HEK293 (cell line): Measurements from ENCODE around the gene THOP1.

Experiments used
- CTCF ChIA-PET: fragments of 350-600 bp; formaldehyde crosslinking; extraction: SDS; loops from one replicate; lab custom pipeline; 2021; ENCODE audit warnings: antibody characterized with exemption; lab: Yijun Ruan, JAX
- POLR2A ChIA-PET: fragments of 300-600 bp; formaldehyde crosslinking; extraction: SDS; loops from one replicate; lab custom pipeline; 2020; ENCODE audit warnings: antibody characterized with exemption, inconsistent platforms; lab: Yijun Ruan, JAX
- H3K27ac ChIP-seq: fragments of 200-500 bp; sonication (Bioruptor generic); 2 replicates; pipeline ENCODE4 v1.5.1; 2014; ENCODE audit warnings: low read depth, low read length, control low read depth, inconsistent platforms; ENCODE audit errors: extremely low read depth
- H3K36me3 ChIP-seq, 2 experiments: fragments of 200-500 bp in 1 of 2; sonication (Bioruptor generic) in 1 of 2; 1 replicate in 1 of 2; 2 replicates in 1 of 2; pipeline ENCODE4 v1.5.1; 2014 to 2017; ENCODE audit warnings: inconsistent platforms in 2 of 2, low read length in 2 of 2; ENCODE audit not compliant: control insufficient read depth in 2 of 2, insufficient read depth in 1 of 2
- H3K4me1 ChIP-seq: fragments of 200-500 bp; sonication (Bioruptor generic); 2 replicates; pipeline ENCODE4 v1.5.1; 2014; ENCODE audit warnings: mild to moderate bottlenecking, low read length, inconsistent platforms; ENCODE audit not compliant: control insufficient read depth, insufficient read depth
- H3K4me3 ChIP-seq: 2 replicates; pipeline ENCODE4 v1.5.1; 2011; ENCODE audit warnings: low read depth, mild to moderate bottlenecking, control low read depth, low read length, moderate library complexity
- H3K9me3 ChIP-seq: fragments of 200-500 bp; sonication (Bioruptor generic); 2 replicates; pipeline ENCODE4 v1.5.1; 2014; ENCODE audit warnings: low read depth, low read length, inconsistent platforms; ENCODE audit not compliant: control insufficient read depth, insufficient read depth
- AEBP2 ChIP-seq: fragments of 450-650 bp; formaldehyde crosslinking; IDR thresholded peaks from 2 replicates; pipeline ENCODE4 v1.5.1; 2016; ENCODE audit warnings: missing biosample characterization, missing genetic modification characterization, borderline replicate concordance
- BCL11B ChIP-seq: fragments of 450-650 bp; formaldehyde crosslinking; IDR thresholded peaks from 2 replicates; pipeline ENCODE4 v1.5.1; 2016; ENCODE audit warnings: low read depth, missing biosample characterization, missing genetic modification characterization
- BCL6B ChIP-seq: fragments of 450-650 bp; formaldehyde crosslinking; IDR thresholded peaks from 2 replicates; pipeline ENCODE4 v1.5.1; 2017; ENCODE audit warnings: missing biosample characterization, missing genetic modification characterization
- EGR2 ChIP-seq: fragments of 450-650 bp; formaldehyde crosslinking; IDR thresholded peaks from 2 replicates; pipeline ENCODE4 v1.5.1; 2016; ENCODE audit warnings: low read depth, missing biosample characterization, missing genetic modification characterization
- GLIS2 ChIP-seq: fragments of 450-650 bp; formaldehyde crosslinking; IDR thresholded peaks from 2 replicates; pipeline ENCODE4 v1.5.1; 2016; ENCODE audit warnings: missing biosample characterization, missing genetic modification characterization
- HOXA7 ChIP-seq: sonication (generic); formaldehyde crosslinking; IDR thresholded peaks from 2 replicates; pipeline ENCODE4 v1.8.1; 2022; ENCODE audit warnings: missing genetic modification reagents, borderline replicate concordance
- SCRT1 ChIP-seq: fragments of 450-650 bp; formaldehyde crosslinking; IDR thresholded peaks from 2 replicates; pipeline ENCODE4 v1.5.1; 2016; ENCODE audit warnings: missing biosample characterization, missing genetic modification characterization, borderline replicate concordance
- SCRT2 ChIP-seq: fragments of 450-650 bp; formaldehyde crosslinking; IDR thresholded peaks from 2 replicates; pipeline ENCODE4 v1.5.1; 2016; ENCODE audit warnings: missing biosample characterization, missing genetic modification characterization
- TSHZ1 ChIP-seq: fragments of 450-650 bp; formaldehyde crosslinking; IDR thresholded peaks from 2 replicates; pipeline ENCODE4 v1.5.1; 2016; ENCODE audit warnings: missing biosample characterization, missing genetic modification characterization, borderline replicate concordance
- ZBTB17 ChIP-seq: fragments of 450-650 bp; formaldehyde crosslinking; IDR thresholded peaks from 2 replicates; pipeline ENCODE4 v1.5.1; 2016; ENCODE audit warnings: missing biosample characterization, missing genetic modification characterization
- ZBTB7A ChIP-seq: fragments of 450-650 bp; formaldehyde crosslinking; IDR thresholded peaks from 2 replicates; pipeline ENCODE4 v1.5.1; 2016; ENCODE audit warnings: low read depth, missing biosample characterization, missing genetic modification characterization
- ZBTB8A ChIP-seq: fragments of 450-650 bp; formaldehyde crosslinking; IDR thresholded peaks from 2 replicates; pipeline ENCODE4 v1.5.1; 2016; ENCODE audit warnings: missing biosample characterization, missing genetic modification characterization
- ZEB2 ChIP-seq: fragments of 450-650 bp; formaldehyde crosslinking; IDR thresholded peaks from 2 replicates; pipeline ENCODE4 v1.5.1; 2016; ENCODE audit warnings: missing biosample characterization, missing genetic modification characterization
- ZNF174 ChIP-seq: fragments of 450-650 bp; formaldehyde crosslinking; IDR thresholded peaks from 2 replicates; pipeline ENCODE4 v1.5.0; 2017; ENCODE audit warnings: missing biosample characterization, mild to moderate bottlenecking, missing genetic modification characterization
- ZNF184 ChIP-seq: fragments of 450-650 bp; IDR thresholded peaks from 2 replicates; pipeline ENCODE4 v1.5.1; 2018; ENCODE audit warnings: missing biosample characterization, mild to moderate bottlenecking, missing genetic modification characterization
- ZNF404 ChIP-seq: fragments of 450-650 bp; formaldehyde crosslinking; IDR thresholded peaks from 2 replicates; pipeline ENCODE4 v1.5.1; 2017; ENCODE audit warnings: missing biosample characterization, missing genetic modification characterization
- ZNF433 ChIP-seq: fragments of 450-650 bp; formaldehyde crosslinking; IDR thresholded peaks from 2 replicates; pipeline ENCODE4 v1.5.1; 2016; ENCODE audit warnings: missing biosample characterization, missing genetic modification characterization, low read depth
- ZNF510 ChIP-seq: fragments of 450-650 bp; formaldehyde crosslinking; IDR thresholded peaks from 2 replicates; pipeline ENCODE4 v1.5.1; 2018; ENCODE audit warnings: mild to moderate bottlenecking, missing genetic modification characterization, missing biosample characterization; ENCODE audit not compliant: insufficient replicate concordance
- ZNF513 ChIP-seq: fragments of 450-650 bp; IDR thresholded peaks from 2 replicates; pipeline ENCODE4 v1.5.1; 2018; ENCODE audit warnings: missing biosample characterization, missing genetic modification characterization
- ZNF555 ChIP-seq: fragments of 450-650 bp; formaldehyde crosslinking; conservative IDR thresholded peaks from 2 replicates; pipeline ENCODE4 v1.5.1; 2017; ENCODE audit warnings: missing biosample characterization, mild to moderate bottlenecking, missing genetic modification characterization, inconsistent platforms
- ZNF558 ChIP-seq: fragments of 450-650 bp; formaldehyde crosslinking; IDR thresholded peaks from 2 replicates; pipeline ENCODE4 v1.5.1; 2016; ENCODE audit warnings: missing biosample characterization, missing genetic modification characterization
- ZNF768 ChIP-seq: fragments of 450-650 bp; formaldehyde crosslinking; IDR thresholded peaks from 2 replicates; pipeline ENCODE4 v1.5.1; 2018; ENCODE audit warnings: missing biosample characterization, mild to moderate bottlenecking, missing genetic modification characterization
- ZNF837 ChIP-seq: fragments of 450-650 bp; formaldehyde crosslinking; IDR thresholded peaks from 2 replicates; pipeline ENCODE4 v1.5.1; 2016; ENCODE audit warnings: missing biosample characterization, missing genetic modification characterization
- ZNF843 ChIP-seq: fragments of 450-650 bp; formaldehyde crosslinking; IDR thresholded peaks from 2 replicates; pipeline ENCODE4 v1.5.1; 2016; ENCODE audit warnings: missing biosample characterization, missing genetic modification characterization

The THOP1 gene

GRCh38 chr19:2764945-2765344 is 20.4 kb upstream of the THOP1 start:
- no peaks in the 10 kb centered on the region for H3K9me3 ChIP-seq
- peaks cover 21 to 91% of the 10 kb centered on the region in 2 experiments for H3K36me3 ChIP-seq
- no peak overlapping the region for H3K4me3 ChIP-seq
- H3K4me1 ChIP-seq = no peaks in the 10 kb centered on the region
- no peak for TF ChIP-seq HOXA7 (CRISPR knock-in tag)
- TF ChIP-seq GLIS2 = no peak
- TF ChIP-seq SCRT2 = peak; percentile 51; the same call in 1 of the 2 replicates
- TF ChIP-seq BCL6B (tag by site-specific recombination) = no peak
- TF ChIP-seq TSHZ1 (tag by site-specific recombination) = no peak
- no peak for TF ChIP-seq BCL11B (tag by site-specific recombination)
- TF ChIP-seq ZNF555 = no peak
- no peak for TF ChIP-seq ZNF404 (tag by site-specific recombination)
- no peak for TF ChIP-seq ZNF837 (tag by site-specific recombination)
- TF ChIP-seq ZBTB17 (tag by site-specific recombination) = no peak
- no peak for TF ChIP-seq AEBP2 (tag by site-specific recombination)
- no peak for TF ChIP-seq ZBTB8A
- TF ChIP-seq ZNF433 (tag by site-specific recombination) = no peak
- TF ChIP-seq SCRT1 (tag by site-specific recombination) = 0 out of 2 replicates have a peak, but pooled peaks have one; percentile 18
- TF ChIP-seq ZNF558 (tag by site-specific recombination) = no peak
- no peak overlapping the region for H3K27ac ChIP-seq
- CTCF ChIA-PET = no interaction called here
- POLR2A ChIA-PET = no interaction called here

- H3K27ac ChIP-seq = no peak overlapping the region
- TF ChIP-seq ZEB2 (tag by site-specific recombination) (no peak), ZNF513 (tag by site-specific recombination) (no peak), ZNF433 (tag by site-specific recombination) (no peak), TSHZ1 (tag by site-specific recombination) (no peak), ZNF768 (tag by site-specific recombination) (no peak), ZNF174 (tag by site-specific recombination) (no peak), ZBTB7A (no peak), ZNF843 (tag by site-specific recombination) (no peak), ZNF510 (tag by site-specific recombination) (no peak), ZNF184 (no peak), EGR2 (no peak)
- TF ChIP-seq, all 188 proteins: peak for 0
- peaks cover 21 to 92% of the 10 kb centered on the region in 2 experiments for H3K36me3 ChIP-seq
- H3K9me3 ChIP-seq = no peaks in the 10 kb centered on the region
- ChIA-PET POLR2A (no interaction called here), CTCF (no interaction called here)
- H3K4me3 ChIP-seq = no peak overlapping the region
- H3K4me1 ChIP-seq = no peaks in the 10 kb centered on the region
Observed at GRCh38 chr19:2765376-2765775, 19.9 kb upstream of the THOP1 start.
